ENCODE results near the gene CD44. TPM values are rescaled to one million over a fixed set of nuclear protein-coding genes. Genes with fewer than 3 reads are reported as not detected.

Gene CD44
- total RNA-seq, 2 experiments from 2014 or later, result 380 to 428 TPM

Other genes starting within 250 kb of the CD44 start
- 10 to 100 TPM; 38.3 to 39.5 TPM for gene APIP, start 222.8 kb upstream of the CD44 start, total RNA-seq
- 10 to 100 TPM; 45.3 to 46.9 TPM for gene PDHX, start 222.6 kb upstream of the CD44 start, total RNA-seq